HepG2 (cell line): ENCODE data around the gene SAMD4B. TPM values are rescaled to one million over a fixed set of nuclear protein-coding genes. Genes with fewer than 3 reads are reported as not detected.

Experiments used
- AFF4 ChIP-seq: sonication (generic); formaldehyde crosslinking; IDR thresholded peaks from 2 replicates; pipeline ENCODE4 v1.4.0; 2020; ENCODE audit warnings: missing genetic modification reagents
- BATF2 ChIP-seq: sonication (generic); formaldehyde crosslinking; IDR thresholded peaks from 2 replicates; pipeline ENCODE4 v1.8.0; 2022; ENCODE audit warnings: mild to moderate bottlenecking, missing genetic modification reagents, moderate library complexity
- CREBL2 ChIP-seq: sonication (generic); formaldehyde crosslinking; IDR thresholded peaks from 2 replicates; pipeline ENCODE4 v1.8.1; 2023; ENCODE audit warnings: missing genetic modification reagents, mild to moderate bottlenecking, borderline replicate concordance
- ETV5 ChIP-seq: IDR thresholded peaks from 2 replicates; pipeline ENCODE4 v1.6.1; 2018; ENCODE audit warnings: missing biosample characterization, missing genetic modification reagents, inconsistent platforms, borderline replicate concordance
- FOSL1 ChIP-seq: sonication (generic); formaldehyde crosslinking; IDR thresholded peaks from 2 replicates; pipeline ENCODE4 v1.9.0; 2021; ENCODE audit warnings: missing genetic modification reagents, borderline replicate concordance
- HDAC1 ChIP-seq: sonication (generic); formaldehyde crosslinking; IDR thresholded peaks from 2 replicates; pipeline ENCODE4 v1.5.1; 2020; ENCODE audit warnings: mild to moderate bottlenecking, missing genetic modification reagents
- HOXA7 ChIP-seq: sonication (generic); formaldehyde crosslinking; IDR thresholded peaks from 2 replicates; pipeline ENCODE4 v1.8.1; 2022; ENCODE audit warnings: mild to moderate bottlenecking, missing genetic modification reagents, moderate library complexity
- ISX ChIP-seq: sonication (generic); formaldehyde crosslinking; conservative IDR thresholded peaks from 2 replicates; pipeline ENCODE4 v1.5.0; 2020; ENCODE audit warnings: missing genetic modification reagents
- MYC ChIP-seq: sonication (generic); formaldehyde crosslinking; IDR thresholded peaks from 2 replicates; pipeline ENCODE4 v1.9.0; 2021; ENCODE audit warnings: missing genetic modification reagents, borderline replicate concordance
- NBN ChIP-seq: fragments of 450-650 bp; conservative IDR thresholded peaks from 2 replicates; pipeline ENCODE4 v1.6.1; 2017
- NFIB ChIP-seq: sonication (generic); formaldehyde crosslinking; IDR thresholded peaks from 2 replicates; pipeline ENCODE4 v1.9.0; 2021; ENCODE audit warnings: missing genetic modification reagents, mild to moderate bottlenecking, borderline replicate concordance
- NRL ChIP-seq: sonication (generic); formaldehyde crosslinking; IDR thresholded peaks from 2 replicates; pipeline ENCODE4 v1.5.0; 2020; ENCODE audit warnings: missing genetic modification reagents, mild to moderate bottlenecking, moderate library complexity, borderline replicate concordance
- PHF21A ChIP-seq: sonication (generic); formaldehyde crosslinking; IDR thresholded peaks from 2 replicates; pipeline ENCODE4 v1.5.0; 2020; ENCODE audit warnings: mild to moderate bottlenecking, missing genetic modification reagents
- REL ChIP-seq: sonication (generic); formaldehyde crosslinking; conservative IDR thresholded peaks from 2 replicates; pipeline ENCODE4 v1.8.0; 2022; ENCODE audit warnings: mild to moderate bottlenecking, missing genetic modification reagents, moderate library complexity
- REXO4 ChIP-seq: sonication (generic); formaldehyde crosslinking; IDR thresholded peaks from 2 replicates; pipeline ENCODE4 v1.8.0; 2022; ENCODE audit warnings: missing genetic modification reagents, mild to moderate bottlenecking, borderline replicate concordance
- RFX3 ChIP-seq: IDR thresholded peaks from 2 replicates; pipeline ENCODE4 v1.6.1; 2016; ENCODE audit warnings: missing biosample characterization, missing genetic modification reagents
- SRY ChIP-seq: sonication (generic); formaldehyde crosslinking; IDR thresholded peaks from 2 replicates; pipeline ENCODE4 v1.8.0; 2022; ENCODE audit warnings: mild to moderate bottlenecking, missing genetic modification reagents
- TIGD3 ChIP-seq: sonication (generic); formaldehyde crosslinking; IDR thresholded peaks from 2 replicates; pipeline ENCODE4 v1.5.1; 2020; ENCODE audit warnings: mild to moderate bottlenecking, missing genetic modification reagents, borderline replicate concordance
- UBTF ChIP-seq: sonication (generic); formaldehyde crosslinking; IDR thresholded peaks from 2 replicates; pipeline ENCODE4 v1.4.0; 2020; ENCODE audit warnings: mild to moderate bottlenecking, missing genetic modification reagents
- ZBTB7B ChIP-seq: sonication (generic); formaldehyde crosslinking; IDR thresholded peaks from 2 replicates; pipeline ENCODE4 v1.4.0; 2020; ENCODE audit warnings: missing genetic modification reagents
- ZNF136 ChIP-seq: sonication (generic); formaldehyde crosslinking; IDR thresholded peaks from 2 replicates; pipeline ENCODE4 v1.8.1; 2022; ENCODE audit warnings: low read depth, mild to moderate bottlenecking, moderate library complexity, missing genetic modification reagents
- ZNF207 ChIP-seq: fragments of 450-650 bp; IDR thresholded peaks from 2 replicates; pipeline ENCODE4 v1.6.1; 2016; ENCODE audit warnings: antibody characterized with exemption, borderline replicate concordance
- ZNF382 ChIP-seq: sonication (generic); formaldehyde crosslinking; IDR thresholded peaks from 2 replicates; pipeline ENCODE4 v1.5.0; 2020; ENCODE audit warnings: missing genetic modification reagents, mild to moderate bottlenecking, borderline replicate concordance
- ZNF605 ChIP-seq: sonication (generic); formaldehyde crosslinking; IDR thresholded peaks from 2 replicates; pipeline ENCODE4 v1.8.0; 2022; ENCODE audit warnings: mild to moderate bottlenecking, missing genetic modification reagents
- ZNF629 ChIP-seq: sonication (generic); formaldehyde crosslinking; conservative IDR thresholded peaks from 2 replicates; pipeline ENCODE4 v1.5.0; 2020; ENCODE audit warnings: missing genetic modification reagents
- polyA plus RNA-seq, 8 experiments: library from polyadenylated mRNA; depleted of rRNA in 3 of 8; stranded (reverse) in 7 of 8; unstranded in 1 of 8; fragments of >200 nt; fragmentation: Illumina TruSeq in 4 of 8; extraction: Trizol in 4 of 8; gene quantifications; 2 replicates each; pipeline versions ENCODE4 v1.2.1 to v1.2.3, GENCODE V29; 2011 to 2016; ENCODE audit warnings: low read depth in 4 of 8, missing spikeins in 1 of 8, mixed read lengths in 1 of 8; ENCODE audit not compliant: insufficient read depth in 1 of 8
- total RNA-seq, 5 experiments: library from RNA; depleted of rRNA; stranded (reverse); fragments of >200 nt; fragmentation: Illumina TruSeq; extraction: Trizol; gene quantifications; 2 replicates each; pipeline ENCODE4 v1.2.3, GENCODE V29; 2016; ENCODE audit warnings: low read depth in 1 of 5

SAMD4B gene
- total and polyA plus RNA-seq, 2 of the 13 experiments (the other 11 are each of a cell fraction or from before 2014, with no cell fraction given): 26.0 to 31.8 TPM

- TF ChIP-seq UBTF (no peak), REL (CRISPR knock-in tag) (no peak), NBN (no peak), ETV5 (CRISPR knock-in tag) (no peak), BATF2 (no peak), FOSL1 (CRISPR knock-in tag) (no peak), ZNF207 (no peak), AFF4 (CRISPR knock-in tag) (no peak), HDAC1 (CRISPR knock-in tag) (no peak; the same call in 1 of the 2 replicates), ISX (CRISPR knock-in tag) (no peak), REXO4 (CRISPR knock-in tag) (no peak), ZNF136 (CRISPR knock-in tag) (no peak), MYC (CRISPR knock-in tag) (no peak), ZNF605 (CRISPR knock-in tag) (no peak), ZNF629 (CRISPR knock-in tag) (no peak), HOXA7 (CRISPR knock-in tag) (no peak), SRY (CRISPR knock-in tag) (no peak), RFX3 (CRISPR knock-in tag) (no peak), PHF21A (CRISPR knock-in tag) (0 out of 2 replicates have a peak, but pooled peaks have one; percentile 1), ZBTB7B (CRISPR knock-in tag) (no peak), TIGD3 (no peak), ZNF382 (CRISPR knock-in tag) (no peak), NFIB (no peak), NRL (CRISPR knock-in tag) (no peak), CREBL2 (CRISPR knock-in tag) (no peak)
These were observed 48.2 kb downstream of the SAMD4B start (continued) for GRCh38 chr19:39390451-39390750.
